ENCODE results near the gene GOLGA6A.

GRCh38 chr15:74127255-74127953, 45.1 kb upstream of the GOLGA6A start:
- peak; percentile 86 for TF ChIP-seq CTCF (conservative IDR thresholded peaks at IDR 0.05; ENCODE audit: low read length)
- TF ChIP-seq EZH2phosphoT487 (IDR thresholded peaks at IDR 0.05; ENCODE audit: borderline replicate concordance) = no peak

Data from Loucy (cell line).